Activated T-cell treated with anti-CD3 and anti-CD28 coated beads for 4 hours (primary cell): ENCODE measurements around the gene TMEM107.

Experiments
- DNase-seq: peaks from one replicate; pipeline ENCODE4 v3.0.0-alpha.2; 2020

Gene TMEM107

DNA sequence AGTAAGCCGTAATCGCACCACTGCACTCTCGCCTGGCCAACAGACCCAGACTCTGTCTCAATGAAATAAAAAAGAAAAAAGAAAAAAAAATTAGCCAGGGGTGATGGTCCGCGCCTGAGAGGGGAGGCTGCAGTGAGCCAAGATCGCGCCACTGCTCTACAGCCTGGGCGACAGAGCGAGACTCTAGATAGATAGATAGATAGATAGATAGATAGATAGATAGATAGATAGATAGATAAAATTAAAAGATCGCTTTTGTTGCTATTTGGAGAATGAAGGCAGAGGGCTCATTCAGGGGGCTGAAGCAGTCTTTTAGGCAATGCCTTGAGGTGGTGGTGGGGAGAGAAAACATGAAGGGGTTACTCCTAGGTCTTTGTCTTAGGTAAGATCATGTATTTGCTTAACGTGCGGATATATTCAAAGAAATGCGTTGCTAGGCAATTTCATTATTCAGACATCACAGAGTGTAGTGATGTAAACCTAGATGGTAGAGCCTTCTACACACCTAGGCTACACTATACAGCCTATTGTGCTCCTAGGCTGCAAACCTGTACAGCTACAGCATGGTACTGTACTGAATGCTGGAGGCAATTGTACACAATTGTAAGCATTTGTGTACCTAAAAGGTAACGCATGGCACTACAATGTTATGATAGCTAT lies 47.9 kb downstream of the TMEM107 start:
- DNase-seq, result no peak

- DNase-seq, result no peak
These were observed 49.6 kb downstream of the TMEM107 start for GRCh38 chr17:8126491-8127066.

DNA sequence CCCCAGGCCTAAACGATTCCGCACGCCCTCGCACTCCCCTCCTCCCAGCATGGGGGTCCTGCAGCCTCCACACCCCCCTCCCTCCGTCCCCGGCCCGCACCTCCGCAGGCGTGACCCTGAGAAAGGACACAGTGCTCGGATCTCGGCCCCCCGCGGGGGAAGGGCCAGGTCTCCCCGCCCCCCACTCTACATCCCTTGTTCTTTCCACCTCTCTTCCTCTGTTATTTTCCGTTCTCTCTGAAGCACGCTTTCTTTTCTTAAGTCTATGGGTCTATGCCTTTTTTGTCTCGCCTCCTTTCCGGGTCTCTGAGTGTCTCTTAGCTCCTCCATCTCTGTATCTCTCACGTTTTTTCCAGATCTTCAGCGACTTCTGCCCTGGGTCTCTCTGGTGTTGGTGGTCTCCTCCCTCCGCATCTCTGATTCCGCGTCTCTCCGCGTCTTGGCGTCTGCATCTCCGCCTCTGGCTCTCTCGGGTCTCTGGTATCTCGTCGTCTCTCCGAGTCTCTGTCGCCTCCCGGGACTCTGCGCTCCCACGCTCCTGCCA lies 50.2 kb downstream of the TMEM107 start:
- no peak for DNase-seq

DNA sequence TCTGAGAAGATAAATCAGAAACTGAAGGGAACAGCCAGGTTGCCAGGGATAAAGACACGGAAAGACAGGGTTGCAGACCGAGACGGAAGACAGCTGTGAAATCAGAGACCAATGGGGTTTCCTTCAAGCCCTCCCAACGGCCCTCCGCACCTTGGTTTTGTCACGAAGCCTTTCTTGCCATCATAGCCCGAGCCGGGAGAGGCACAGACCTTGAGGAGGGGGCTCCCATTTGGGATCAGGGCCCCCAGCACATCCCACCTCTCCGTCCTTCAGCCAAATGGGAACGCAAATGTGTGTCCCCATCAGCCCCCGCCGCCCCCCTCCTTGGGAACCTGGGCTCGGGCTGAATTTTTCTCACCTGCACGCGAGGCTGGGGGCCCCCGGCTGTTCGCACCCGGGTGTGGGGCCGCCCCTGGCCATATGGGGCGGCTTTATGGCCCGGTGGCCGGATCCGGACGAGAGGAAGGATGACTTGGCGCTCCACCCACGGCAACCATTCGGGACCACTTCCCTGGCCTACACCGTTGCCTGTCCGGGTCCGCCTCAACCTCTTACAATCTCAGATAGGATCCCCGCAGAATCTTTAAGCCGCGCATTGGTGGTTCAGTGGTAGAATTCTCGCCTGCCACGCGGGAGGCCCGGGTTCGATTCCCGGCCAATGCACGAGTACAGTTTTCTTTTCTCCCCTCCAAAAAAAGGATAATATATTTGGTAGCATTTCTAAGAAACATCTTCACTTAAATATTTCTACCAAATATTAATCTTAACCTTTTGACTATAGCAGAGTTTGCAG lies 50.8 kb downstream of the TMEM107 start:
- peak; percentile 95 for DNase-seq

- no peak for DNase-seq
These were observed 51.6 kb downstream of the TMEM107 start for GRCh38 chr17:8124350-8125153.

DNA sequence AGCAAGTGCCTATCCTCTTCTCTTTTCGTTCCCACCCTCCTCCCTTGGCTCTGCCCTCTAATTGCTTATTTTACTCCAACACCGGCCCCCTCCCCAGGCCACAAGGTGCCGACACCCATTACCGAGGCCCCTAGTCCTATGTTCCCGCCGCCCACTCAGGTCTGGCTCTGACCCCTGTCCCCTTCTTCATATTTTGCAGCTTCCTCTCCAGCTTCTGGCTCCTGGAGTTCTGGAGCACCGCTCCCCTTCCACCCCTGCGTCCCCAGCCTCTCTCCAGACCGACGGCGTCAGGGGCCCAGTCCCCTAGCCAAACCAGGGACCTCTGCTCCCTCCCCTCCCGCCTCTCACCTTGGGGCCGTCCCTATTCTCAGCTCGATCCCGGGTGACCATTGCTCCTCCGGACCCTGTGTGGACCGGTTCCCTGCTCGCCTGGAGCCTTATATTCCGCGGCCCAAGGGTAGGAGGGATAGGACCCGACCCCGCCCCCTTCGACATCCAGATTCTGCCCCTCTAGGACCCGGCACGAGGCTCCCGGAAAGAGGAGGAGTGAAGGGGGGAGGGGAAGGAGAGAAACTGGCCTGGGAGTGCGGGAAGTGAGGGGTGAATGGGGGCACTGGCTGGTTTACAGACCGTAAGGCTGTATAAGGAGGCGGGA lies 52.4 kb downstream of the TMEM107 start, which contains the start of gene HES7:
Gene HES7 (minus strand): TSS at position 412 of the 655 bp plus-strand sequence. CDS start 22 bp downstream, at position 390.
- DNase-seq, result no peak

DNA sequence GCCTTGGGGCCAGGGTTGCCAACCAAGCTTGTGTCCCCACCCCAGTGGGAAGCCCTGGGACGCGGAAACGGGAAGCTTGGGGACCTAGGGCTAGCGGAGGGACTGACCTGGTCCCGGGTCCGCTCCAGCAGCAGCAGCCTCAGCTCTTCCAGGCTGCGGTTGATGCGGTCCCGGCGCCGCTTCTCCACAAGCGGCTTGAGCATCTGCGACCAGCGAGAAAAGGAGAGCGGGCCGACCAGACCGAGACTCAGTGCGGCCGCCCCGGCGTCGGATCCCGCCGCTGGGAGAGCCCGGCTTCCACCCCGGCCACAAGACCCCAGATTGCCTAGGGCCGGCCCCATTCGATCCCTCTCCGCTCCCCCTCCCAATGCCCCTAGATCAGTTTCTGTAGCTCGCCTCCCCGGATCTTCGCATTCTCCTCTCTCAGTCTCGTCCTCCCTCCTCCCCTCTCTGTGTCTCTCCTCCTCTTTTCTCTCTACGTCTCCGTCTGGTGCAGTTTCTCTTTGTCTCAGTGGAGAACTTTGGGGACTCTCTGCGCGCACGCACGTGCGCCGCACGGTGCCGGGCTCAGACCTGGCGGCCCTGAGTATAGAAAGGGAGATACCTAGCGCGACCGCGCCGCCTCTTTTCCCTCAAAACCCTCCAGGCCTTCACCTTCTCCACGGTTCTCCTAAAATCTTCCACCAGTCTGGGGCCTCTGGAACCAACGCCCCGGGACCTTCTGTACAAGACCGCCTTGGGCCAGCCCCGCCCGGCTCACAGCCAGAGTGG lies 53.1 kb downstream of the TMEM107 start:
- DNase-seq, result no peak
